H1 (cell line): Measurements from ENCODE around the gene KBTBD13. TPM values are rescaled to one million over a fixed set of nuclear protein-coding genes. Genes with fewer than 3 reads are reported as not detected.

ENCODE experiments used
- CTCF ChIA-PET: fragments of 300-600 bp; sonication (Branson Sonifier 250); formaldehyde crosslinking; loops from one replicate; lab custom pipeline; 2021; ENCODE audit not compliant: partially characterized antibody; lab: Charles Lee
- POLR2A ChIA-PET: fragments of 300-600 bp; sonication (Branson Sonifier 250); formaldehyde crosslinking; loops from one replicate; lab custom pipeline; 2021; ENCODE audit warnings: inconsistent platforms; ENCODE audit not compliant: partially characterized antibody; lab: Charles Lee
- DNase-seq, 2 experiments: peaks; one replicate each; pipeline versions ENCODE4 v3.0.0 to v3.0.0-alpha.2; 2010 to 2022; ENCODE audit warnings: low spot score in 2 of 2, low read depth in 1 of 2, mixed read lengths in 1 of 2
- FAIRE-seq: peaks from 2 replicates; lab custom pipeline; 2011; peaks lifted over from hg19 to GRCh38; lab: Jason Lieb, UNC
- H2AFZ ChIP-seq: 2 replicates; pipeline ENCODE4 v1.8.1; 2012; ENCODE audit warnings: low read length, inconsistent platforms
- H2AK5ac ChIP-seq: 2 replicates; pipeline ENCODE4 v1.6.1; 2013; ENCODE audit warnings: low read depth, low read length
- H2BK120ac ChIP-seq: replicated peaks from 2 replicates; pipeline ENCODE3; 2013; ENCODE audit warnings: low read depth, low read length, inconsistent platforms
- H2BK12ac ChIP-seq: 2 replicates; pipeline ENCODE4 v1.6.1; 2013; ENCODE audit warnings: low read depth, low read length
- H2BK15ac ChIP-seq: 2 replicates; pipeline ENCODE4 v1.6.1; 2013; ENCODE audit warnings: low read length
- H2BK20ac ChIP-seq: 2 replicates; pipeline ENCODE4 v1.6.1; 2013; ENCODE audit warnings: low read length
- H2BK5ac ChIP-seq: 2 replicates; pipeline ENCODE4 v1.6.1; 2013; ENCODE audit warnings: low read depth, low read length
- H3K14ac ChIP-seq: 2 replicates; pipeline ENCODE4 v1.6.1; 2013; ENCODE audit warnings: inconsistent platforms; ENCODE audit not compliant: insufficient read length
- H3K18ac ChIP-seq: 2 replicates; pipeline ENCODE4 v1.6.1; 2013; ENCODE audit warnings: low read length; ENCODE audit errors: extremely low read depth
- H3K23ac ChIP-seq: 2 replicates; pipeline ENCODE4 v1.6.1; 2013; ENCODE audit warnings: inconsistent platforms; ENCODE audit not compliant: insufficient read length
- H3K23me2 ChIP-seq: 2 replicates; pipeline ENCODE4 v1.6.1; 2013; ENCODE audit warnings: low read depth, low read length
- H3K27ac ChIP-seq: 2 replicates; pipeline ENCODE4 v1.6.1; 2011; ENCODE audit warnings: low read depth, low read length, inconsistent platforms
- H3K27me3 ChIP-seq, 4 experiments: replicated peaks in 1 of 4; 1 replicate in 1 of 4; 2 replicates in 3 of 4; pipeline versions ENCODE4 v1.6.1 to v1.8.1; 2011 to 2013; ENCODE audit warnings: low read length in 3 of 4, mild to moderate bottlenecking in 3 of 4, inconsistent platforms in 2 of 4, mixed read lengths in 2 of 4, moderate library complexity in 1 of 4; ENCODE audit not compliant: control insufficient read depth in 3 of 4, insufficient read depth in 3 of 4; ENCODE audit errors: extremely low read depth in 1 of 4
- H3K36me3 ChIP-seq, 4 experiments: 2 replicates each; pipeline versions ENCODE4 v1.6.1 to v1.8.1; 2011 to 2013; ENCODE audit warnings: mild to moderate bottlenecking in 4 of 4, low read length in 3 of 4, moderate library complexity in 2 of 4, control low read depth in 1 of 4, inconsistent platforms in 1 of 4; ENCODE audit not compliant: insufficient read depth in 4 of 4, control insufficient read depth in 2 of 4
- H3K4ac ChIP-seq: replicated peaks from 2 replicates; pipeline ENCODE3; 2013; ENCODE audit warnings: low read length, low read depth, mixed read lengths, inconsistent platforms; ENCODE audit not compliant: insufficient read length
- H3K4me1 ChIP-seq, 4 experiments: replicated peaks in 1 of 4; 1 replicate in 1 of 4; 2 replicates in 3 of 4; pipeline versions ENCODE4 v1.6.1 to v1.8.1; 2011 to 2013; ENCODE audit warnings: low read length in 3 of 4, inconsistent platforms in 2 of 4, mixed read lengths in 1 of 4; ENCODE audit not compliant: insufficient read depth in 4 of 4, control insufficient read depth in 3 of 4
- H3K4me2 ChIP-seq, 2 experiments: 2 replicates each; pipeline versions ENCODE4 v1.6.1 to v1.8.1; 2011 to 2013; ENCODE audit warnings: low read depth in 2 of 2, low read length in 2 of 2, control low read depth in 1 of 2, inconsistent platforms in 1 of 2, mild to moderate bottlenecking in 1 of 2; ENCODE audit not compliant: insufficient read depth in 1 of 2
- H3K4me3 ChIP-seq, 4 experiments: fragments of 200-600, 300-600 bp in 1 of 4; sonication (generic), shearing (Covaris generic), sonication (Bioruptor Twin) in 1 of 4; 2 replicates each; pipeline versions ENCODE4 v1.5.1 to v1.8.1; 2011 to 2016; ENCODE audit warnings: low read length in 4 of 4, low read depth in 3 of 4, control low read depth in 2 of 4, inconsistent platforms in 2 of 4, mild to moderate bottlenecking in 2 of 4, mixed read lengths in 1 of 4, moderate library complexity in 1 of 4; ENCODE audit not compliant: insufficient read depth in 2 of 4; ENCODE audit errors: extremely low read depth in 1 of 4
- H3K56ac ChIP-seq: replicated peaks from 2 replicates; pipeline ENCODE3; 2013; ENCODE audit warnings: low read depth, mild to moderate bottlenecking, mixed read lengths, low read length, inconsistent platforms; ENCODE audit not compliant: insufficient read length
- H3K79me1 ChIP-seq: 2 replicates; pipeline ENCODE4 v1.6.1; 2013; ENCODE audit warnings: low read depth, low read length, control low read depth
- H3K79me2 ChIP-seq, 2 experiments: 2 replicates each; pipeline versions ENCODE4 v1.6.1 to v1.8.1; 2012 to 2013; ENCODE audit warnings: low read length in 2 of 2, mild to moderate bottlenecking in 2 of 2, inconsistent platforms in 1 of 2; ENCODE audit not compliant: insufficient read depth in 2 of 2, control insufficient read depth in 1 of 2
- H3K9ac ChIP-seq, 4 experiments: replicated peaks in 1 of 4; 1 replicate in 1 of 4; 2 replicates in 3 of 4; pipeline versions ENCODE4 v1.6.1 to v1.8.1; 2011 to 2013; ENCODE audit warnings: low read depth in 3 of 4, low read length in 3 of 4, control low read depth in 2 of 4, mild to moderate bottlenecking in 2 of 4, moderate library complexity in 2 of 4, inconsistent platforms in 1 of 4; ENCODE audit errors: extremely low read depth in 1 of 4
- H3K9me3 ChIP-seq, 2 experiments: 2 replicates each; pipeline versions ENCODE4 v1.6.1 to v1.8.1; 2012 to 2013; ENCODE audit warnings: mild to moderate bottlenecking in 2 of 2, moderate library complexity in 2 of 2, control low read depth in 1 of 2, inconsistent platforms in 1 of 2, low read depth in 1 of 2, low read length in 1 of 2, mixed read lengths in 1 of 2; ENCODE audit not compliant: insufficient read depth in 2 of 2
- H4K20me1 ChIP-seq, 2 experiments: replicated peaks in 1 of 2; 2 replicates each; pipeline versions ENCODE3 to v1.8.1; 2011 to 2013; ENCODE audit warnings: inconsistent platforms in 2 of 2, low read length in 2 of 2, mild to moderate bottlenecking in 1 of 2; ENCODE audit not compliant: insufficient read depth in 2 of 2, control insufficient read depth in 1 of 2
- H4K5ac ChIP-seq: 2 replicates; pipeline ENCODE4 v1.6.1; 2013; ENCODE audit warnings: low read length, low read depth, mixed read lengths, inconsistent platforms; ENCODE audit not compliant: insufficient read length
- H4K8ac ChIP-seq: 2 replicates; pipeline ENCODE4 v1.8.0; 2013; ENCODE audit warnings: mild to moderate bottlenecking, moderate library complexity, low read length, inconsistent platforms; ENCODE audit not compliant: insufficient read depth; ENCODE audit errors: extremely low read depth
- H4K91ac ChIP-seq: replicated peaks from 2 replicates; pipeline ENCODE3; 2013; ENCODE audit warnings: low read length, mixed read lengths, inconsistent platforms; ENCODE audit not compliant: insufficient read length
- BCL11A ChIP-seq, 2 experiments: IDR thresholded peaks; one replicate each; pipeline ENCODE4 v1.6.1; 2011; ENCODE audit warnings: low read depth in 2 of 2, low read length in 2 of 2, mild to moderate bottlenecking in 2 of 2
- CBX5 ChIP-seq: fragments of 300-800, 300-1000 bp; sonication (generic); IDR thresholded peaks from 2 replicates; pipeline ENCODE4 v1.7.1; 2016; ENCODE audit warnings: antibody characterized with exemption, low read length, low read depth
- CHD2 ChIP-seq: IDR thresholded peaks from 2 replicates; pipeline ENCODE4 v1.6.1; 2012; ENCODE audit warnings: low read length, improper control_type of control experiment
- POU5F1 ChIP-seq: IDR thresholded peaks from 2 replicates; pipeline ENCODE4 v1.6.1; 2011; ENCODE audit warnings: low read depth, mild to moderate bottlenecking, low read length, moderate library complexity
- RBBP5 ChIP-seq: IDR thresholded peaks from 2 replicates; pipeline ENCODE4 v1.7.1; 2012; ENCODE audit warnings: low read depth, mild to moderate bottlenecking, inconsistent platforms, low read length, moderate library complexity, borderline replicate concordance
- SIX5 ChIP-seq: IDR thresholded peaks from 2 replicates; pipeline ENCODE4 v1.6.1; 2011; ENCODE audit warnings: mild to moderate bottlenecking, low read depth, low read length
- SP4 ChIP-seq: IDR thresholded peaks from 2 replicates; pipeline ENCODE4 v1.6.1; 2012; ENCODE audit warnings: low read length, inconsistent platforms
- ZNF274 ChIP-seq: IDR thresholded peaks from 2 replicates; pipeline ENCODE4 v1.7.0; 2012; ENCODE audit warnings: low read length, borderline replicate concordance; ENCODE audit errors: extremely low read depth
- WGBS, 2 experiments: shearing (Covaris generic) in 1 of 2; methylation state at CpG; one replicate each; pipeline versions ENCODE4 v1.1.6 to v1.1.7; 2013 to 2015; ENCODE audit warnings: low lambda C conversion rate in 2 of 2, mixed read lengths in 2 of 2, inconsistent platforms in 1 of 2, low coverage in 1 of 2, missing lambda C conversion rate in 1 of 2; ENCODE audit not compliant: insufficient replicate concordance in 2 of 2, insufficient coverage in 1 of 2, insufficient read length in 1 of 2; ENCODE audit errors: extremely low coverage in 1 of 2, missing lambda C conversion rate in 1 of 2; 5-methylcytosine and 5-hydroxymethylcytosine counted together
- polyA plus RNA-seq, 7 experiments: library from polyadenylated mRNA; depleted of rRNA in 3 of 7; stranded (reverse) in 5 of 7; unstranded in 2 of 7; fragments of >200 nt in 5 of 7; fragments of 200-250 nt in 2 of 7; gene quantifications; 1 replicate in 5 of 7; 2 replicates in 1 of 7; 4 replicates in 1 of 7; pipeline versions ENCODE4 v1.2.1 to v1.2.3, GENCODE V29; 2011 to 2013; ENCODE audit warnings: missing spikeins in 2 of 7, mixed read lengths in 2 of 7
- total RNA-seq: library from RNA; stranded (reverse); fragmentation: NEBNext Ultra II Directional; extraction: Animal tissue kit (Norgen Biotek cat#: 25700); gene quantifications from 2 replicates; pipeline ENCODE4 v1.2.1, GENCODE V29; 2021

The KBTBD13 gene
- total and polyA plus RNA-seq, 2 of the 8 experiments (the other 6 are each of a cell fraction or from before 2014, with no cell fraction given), result not detected

DNA sequence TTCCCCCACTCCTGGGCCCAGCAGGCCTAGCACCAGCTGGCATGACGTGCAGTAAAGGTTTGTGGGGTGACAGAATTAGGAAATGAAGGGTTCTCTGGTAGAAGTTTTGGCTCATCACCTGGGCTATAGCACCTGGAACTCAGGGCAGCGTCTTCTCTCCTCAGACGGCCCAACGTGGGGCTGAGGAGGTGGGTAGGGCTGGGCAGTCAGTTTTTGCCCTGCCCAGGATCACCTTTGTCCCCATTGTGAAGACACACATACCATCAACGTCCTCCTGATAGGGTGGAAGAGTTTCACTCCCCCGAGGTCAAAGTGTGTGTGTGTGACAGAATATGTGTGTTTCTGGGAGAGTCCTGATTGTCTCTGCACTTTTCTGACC, 12.1 kb downstream of the KBTBD13 start:
- POLR2A ChIA-PET, result interaction anchor here (0.8 to 14.5 kb wide), 6 partner anchors 11 to 216 kb away, joined by 3 to 93 read pairs (median 4); partner anchors contain the start of genes RASL12 and RNU5B-1
- no peak overlapping the region for H3K27ac ChIP-seq
- H2AK5ac ChIP-seq, result no peak overlapping the region; the same call in 1 of the 2 replicates
- no peak overlapping the region for H2AFZ ChIP-seq
- no peaks in the 10 kb centered on the region for H3K36me3 ChIP-seq
- H3K18ac ChIP-seq, result no peak overlapping the region
- no peak overlapping the region for H3K56ac ChIP-seq
- no peak overlapping the region for H2BK20ac ChIP-seq
- H3K4me2 ChIP-seq, result no peak overlapping the region
- H3K9me3 ChIP-seq, result no peaks in the 10 kb centered on the region
- H3K23me2 ChIP-seq, result no peaks in the 10 kb centered on the region
- no peak overlapping the region for H2BK5ac ChIP-seq
- no peaks in the 10 kb centered on the region for H3K79me2 ChIP-seq
- H3K79me1 ChIP-seq, result no peaks in the 10 kb centered on the region
- H3K4me3 ChIP-seq, result no peak overlapping the region
- no peak overlapping the region for H2BK12ac ChIP-seq
- no peak overlapping the region for H3K4ac ChIP-seq
- DNase-seq (no peak), FAIRE-seq (no peak)
- no peaks in the 10 kb centered on the region for H4K20me1 ChIP-seq
- 88% methylated on average over 6 of the region's 6 CpGs; no CpG with 5 or more reads in 1 of the 2 experiments for WGBS, 2 experiments
- no peak overlapping the region for H3K14ac ChIP-seq
- TF ChIP-seq CHD2 (no peak), BCL11A (IDR thresholded peaks at IDR 0.05; ENCODE audit: low read depth in 2 of 2, low read length in 2 of 2) (no peak), ZNF274 (no peak), CBX5 (no peak), SP4 (no peak), RBBP5 (no peak), POU5F1 (no peak), SIX5 (no peak)
- no peak overlapping the region for H4K5ac ChIP-seq
- CTCF ChIA-PET, result interaction anchor here (0.9 to 32.9 kb wide), 6 partner anchors 7 to 34 kb away, joined by 4 to 1213 read pairs (median 26); partner anchors contain the start of genes KBTBD13, RASL12, SLC51B and UBAP1L
- no peak overlapping the region for H2BK15ac ChIP-seq
- H3K4me1 ChIP-seq, result peaks cover 4 to 18% (median 11%) of the 10 kb centered on the region in 4 experiments
- H3K23ac ChIP-seq, result no peak overlapping the region
- no peak overlapping the region for H2BK120ac ChIP-seq
- H4K8ac ChIP-seq, result no peak overlapping the region; the same call in 1 of the 2 replicates
- H4K91ac ChIP-seq, result no peak overlapping the region
- H3K27me3 ChIP-seq, result no peaks in the 10 kb centered on the region; a peak in 1 of 7 replicates
- no peak overlapping the region for H3K9ac ChIP-seq
